K562 (cell line): ENCODE measurements around the gene DET1.

Source experiments
- AFF1 ChIP-seq, 2 experiments: fragments of 450-650 bp; IDR thresholded peaks; 2 replicates each; pipeline ENCODE4 v1.6.1; 2018; ENCODE audit warnings: mild to moderate bottlenecking in 2 of 2, low read depth in 1 of 2; ENCODE audit not compliant: partially characterized antibody in 2 of 2
- GATA2 ChIP-seq: sonication (generic); formaldehyde crosslinking; IDR thresholded peaks from 2 replicates; pipeline ENCODE4 v1.4.0; 2020; ENCODE audit warnings: mild to moderate bottlenecking, missing genetic modification reagents
- HNRNPUL1 ChIP-seq: fragments of 200-400 bp; formaldehyde crosslinking; IDR thresholded peaks from 2 replicates; pipeline ENCODE4 v1.6.1; 2017; ENCODE audit warnings: low read length
- NR3C1 ChIP-seq: sonication (generic); formaldehyde crosslinking; IDR thresholded peaks from 2 replicates; pipeline ENCODE4 v1.8.1; 2022; ENCODE audit warnings: missing genetic modification reagents
- POLR2A ChIP-seq: fragments of 450-650 bp; conservative IDR thresholded peaks from 2 replicates; pipeline ENCODE4 v1.6.1; 2016
- POLR2AphosphoS5 ChIP-seq: IDR thresholded peaks from 2 replicates; pipeline ENCODE4 v1.6.1; 2011; ENCODE audit warnings: mild to moderate bottlenecking, low read depth, low read length, moderate library complexity; ENCODE audit not compliant: control insufficient read depth, insufficient read depth
- RCOR1 ChIP-seq, 2 experiments: IDR thresholded peaks; 2 replicates each; pipeline ENCODE4 v1.6.1; 2012; ENCODE audit warnings: low read depth in 2 of 2, low read length in 2 of 2, borderline replicate concordance in 1 of 2, improper control_type of control experiment in 1 of 2
- SRF ChIP-seq, 2 experiments: fragments of 250-450, 450-650 bp in 1 of 2; sonication (Bioruptor Pico) in 1 of 2; sonication (generic) in 1 of 2; formaldehyde crosslinking; IDR thresholded peaks; 2 replicates each; pipeline versions ENCODE4 v1.5.0 to v1.5.1; 2020 to 2022; ENCODE audit warnings: mild to moderate bottlenecking in 1 of 2, missing genetic modification reagents in 1 of 2
- TARDBP ChIP-seq: fragments of 450-650 bp; IDR thresholded peaks from 2 replicates; pipeline ENCODE4 v1.6.1; 2016
- ZNF561 ChIP-seq: fragments of 450-650 bp; formaldehyde crosslinking; conservative IDR thresholded peaks from 2 replicates; pipeline ENCODE4 v1.4.0; 2020; ENCODE audit warnings: mild to moderate bottlenecking, moderate library complexity
- TF ChIP-seq, protein P1 (sequence below): sonication (generic); formaldehyde crosslinking; IDR thresholded peaks from 2 replicates; pipeline ENCODE4 v1.8.1; 2022; ENCODE audit warnings: missing genetic modification reagents
- TF ChIP-seq, protein P2 (sequence below), 2 experiments: fragments of 450-650 bp in 1 of 2; IDR thresholded peaks; 2 replicates each; pipeline ENCODE4 v1.6.1; 2011 to 2017; ENCODE audit warnings: low read depth in 2 of 2, antibody characterized with exemption in 1 of 2, borderline replicate concordance in 1 of 2, low read length in 1 of 2, mild to moderate bottlenecking in 1 of 2, mixed read lengths in 1 of 2; ENCODE audit not compliant: control insufficient read depth in 1 of 2
- TF ChIP-seq, protein P3 (sequence below), 3 experiments: IDR thresholded peaks in 2 of 3; conservative IDR thresholded peaks in 1 of 3; 2 replicates each; pipeline ENCODE4 v1.5.1; 2011 to 2012; ENCODE audit warnings: low read length in 3 of 3, mild to moderate bottlenecking in 3 of 3, control low read depth in 2 of 3, improper control_type of control experiment in 1 of 3, inconsistent platforms in 1 of 3, low read depth in 1 of 3, mixed read lengths in 1 of 3, moderate library complexity in 1 of 3; ENCODE audit not compliant: insufficient read depth in 2 of 3

- no peak for TF ChIP-seq AFF1 (IDR thresholded peaks at IDR 0.05; ENCODE audit: low read depth in 1 of 2, partially characterized antibody in 2 of 2)
- no peak for TF ChIP-seq NR3C1
- no peak for TF ChIP-seq GATA2 (CRISPR knock-in tag)
- no peak for TF ChIP-seq POLR2A
- TF ChIP-seq POLR2AphosphoS5 = no peak
- TF ChIP-seq ZNF561 = no peak
- TF ChIP-seq, protein P1, sequence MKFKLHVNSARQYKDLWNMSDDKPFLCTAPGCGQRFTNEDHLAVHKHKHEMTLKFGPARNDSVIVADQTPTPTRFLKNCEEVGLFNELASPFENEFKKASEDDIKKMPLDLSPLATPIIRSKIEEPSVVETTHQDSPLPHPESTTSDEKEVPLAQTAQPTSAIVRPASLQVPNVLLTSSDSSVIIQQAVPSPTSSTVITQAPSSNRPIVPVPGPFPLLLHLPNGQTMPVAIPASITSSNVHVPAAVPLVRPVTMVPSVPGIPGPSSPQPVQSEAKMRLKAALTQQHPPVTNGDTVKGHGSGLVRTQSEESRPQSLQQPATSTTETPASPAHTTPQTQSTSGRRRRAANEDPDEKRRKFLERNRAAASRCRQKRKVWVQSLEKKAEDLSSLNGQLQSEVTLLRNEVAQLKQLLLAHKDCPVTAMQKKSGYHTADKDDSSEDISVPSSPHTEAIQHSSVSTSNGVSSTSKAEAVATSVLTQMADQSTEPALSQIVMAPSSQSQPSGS (CRISPR knock-in tag) = no peak
- TF ChIP-seq RCOR1 (IDR thresholded peaks at IDR 0.05; ENCODE audit: borderline replicate concordance in 1 of 2, low read depth in 2 of 2, low read length in 2 of 2) = no peak
- TF ChIP-seq, protein P2, sequence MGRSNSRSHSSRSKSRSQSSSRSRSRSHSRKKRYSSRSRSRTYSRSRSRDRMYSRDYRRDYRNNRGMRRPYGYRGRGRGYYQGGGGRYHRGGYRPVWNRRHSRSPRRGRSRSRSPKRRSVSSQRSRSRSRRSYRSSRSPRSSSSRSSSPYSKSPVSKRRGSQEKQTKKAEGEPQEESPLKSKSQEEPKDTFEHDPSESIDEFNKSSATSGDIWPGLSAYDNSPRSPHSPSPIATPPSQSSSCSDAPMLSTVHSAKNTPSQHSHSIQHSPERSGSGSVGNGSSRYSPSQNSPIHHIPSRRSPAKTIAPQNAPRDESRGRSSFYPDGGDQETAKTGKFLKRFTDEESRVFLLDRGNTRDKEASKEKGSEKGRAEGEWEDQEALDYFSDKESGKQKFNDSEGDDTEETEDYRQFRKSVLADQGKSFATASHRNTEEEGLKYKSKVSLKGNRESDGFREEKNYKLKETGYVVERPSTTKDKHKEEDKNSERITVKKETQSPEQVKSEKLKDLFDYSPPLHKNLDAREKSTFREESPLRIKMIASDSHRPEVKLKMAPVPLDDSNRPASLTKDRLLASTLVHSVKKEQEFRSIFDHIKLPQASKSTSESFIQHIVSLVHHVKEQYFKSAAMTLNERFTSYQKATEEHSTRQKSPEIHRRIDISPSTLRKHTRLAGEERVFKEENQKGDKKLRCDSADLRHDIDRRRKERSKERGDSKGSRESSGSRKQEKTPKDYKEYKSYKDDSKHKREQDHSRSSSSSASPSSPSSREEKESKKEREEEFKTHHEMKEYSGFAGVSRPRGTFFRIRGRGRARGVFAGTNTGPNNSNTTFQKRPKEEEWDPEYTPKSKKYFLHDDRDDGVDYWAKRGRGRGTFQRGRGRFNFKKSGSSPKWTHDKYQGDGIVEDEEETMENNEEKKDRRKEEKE (IDR thresholded peaks at IDR 0.05; ENCODE audit: borderline replicate concordance in 1 of 2, control insufficient read depth in 1 of 2, low read depth in 2 of 2, low read length in 1 of 2) = no peak
- no peak for TF ChIP-seq SRF (CRISPR knock-in tag; IDR thresholded peaks at IDR 0.05)
- no peak for TF ChIP-seq TARDBP
- TF ChIP-seq, protein P3, sequence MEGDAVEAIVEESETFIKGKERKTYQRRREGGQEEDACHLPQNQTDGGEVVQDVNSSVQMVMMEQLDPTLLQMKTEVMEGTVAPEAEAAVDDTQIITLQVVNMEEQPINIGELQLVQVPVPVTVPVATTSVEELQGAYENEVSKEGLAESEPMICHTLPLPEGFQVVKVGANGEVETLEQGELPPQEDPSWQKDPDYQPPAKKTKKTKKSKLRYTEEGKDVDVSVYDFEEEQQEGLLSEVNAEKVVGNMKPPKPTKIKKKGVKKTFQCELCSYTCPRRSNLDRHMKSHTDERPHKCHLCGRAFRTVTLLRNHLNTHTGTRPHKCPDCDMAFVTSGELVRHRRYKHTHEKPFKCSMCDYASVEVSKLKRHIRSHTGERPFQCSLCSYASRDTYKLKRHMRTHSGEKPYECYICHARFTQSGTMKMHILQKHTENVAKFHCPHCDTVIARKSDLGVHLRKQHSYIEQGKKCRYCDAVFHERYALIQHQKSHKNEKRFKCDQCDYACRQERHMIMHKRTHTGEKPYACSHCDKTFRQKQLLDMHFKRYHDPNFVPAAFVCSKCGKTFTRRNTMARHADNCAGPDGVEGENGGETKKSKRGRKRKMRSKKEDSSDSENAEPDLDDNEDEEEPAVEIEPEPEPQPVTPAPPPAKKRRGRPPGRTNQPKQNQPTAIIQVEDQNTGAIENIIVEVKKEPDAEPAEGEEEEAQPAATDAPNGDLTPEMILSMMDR (IDR thresholded peaks at IDR 0.05 in 2 of 3, conservative IDR thresholded peaks at IDR 0.05 in 1 of 3; ENCODE audit: insufficient read depth in 2 of 3, low read depth in 1 of 3, low read length in 3 of 3) = no peak
- TF ChIP-seq HNRNPUL1 = no peak
These were observed 58.5 kb downstream of the DET1 start for GRCh38 chr15:88487796-88488523.
